NB4 (cell line): ENCODE results near the gene UVRAG.

ENCODE experiments used
- CTCF ChIP-seq: IDR thresholded peaks from one replicate; pipeline ENCODE4 v1.5.1; 2012; ENCODE audit warnings: low read depth, low read length
- MAX ChIP-seq: IDR thresholded peaks from 2 replicates; pipeline ENCODE4 v1.6.1; 2011; ENCODE audit warnings: low read depth, low read length
- POLR2A ChIP-seq: IDR thresholded peaks from 2 replicates; pipeline ENCODE4 v1.6.1; 2011; ENCODE audit warnings: mild to moderate bottlenecking; ENCODE audit not compliant: insufficient read length; ENCODE audit errors: extremely low read depth

- TF ChIP-seq MAX = no peak
- no peak for TF ChIP-seq POLR2A
- TF ChIP-seq CTCF = no peak
Observed at GRCh38 chr11:76105637-76106036, 290.6 kb downstream of the UVRAG start.
